ENCODE data around the gene ROBO2.

Gene ROBO2

DNA sequence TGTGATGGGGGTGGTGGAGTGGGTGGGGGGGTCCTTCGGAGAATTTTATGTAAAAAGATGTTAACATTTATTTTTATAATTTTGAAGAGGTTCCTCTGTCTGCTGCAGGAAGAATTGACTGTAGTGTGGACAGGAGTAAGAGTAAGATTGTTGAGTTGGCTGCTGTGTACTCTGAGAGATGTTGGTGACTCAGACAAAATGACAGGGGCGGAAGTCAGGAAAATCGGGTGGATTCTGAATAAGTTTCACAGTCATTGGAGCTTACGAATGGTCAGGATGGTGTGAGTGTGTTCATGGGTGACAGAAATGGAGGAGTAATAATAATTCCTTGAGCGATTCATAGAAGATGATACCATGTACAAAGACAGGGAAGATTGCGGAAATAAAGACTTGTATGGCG, 420.0 kb downstream of the ROBO2 start:
- Histone ChIP-seq H3K4me1 (ENCODE audit: low read depth, poor library complexity, severe bottlenecking) (no peaks in the 10 kb centered on the region), H2AFZ (ENCODE audit: low read depth) (no peak overlapping the region), H3K27ac (no peak overlapping the region), H3K4me2 (no peak overlapping the region), H3K27me3 (ENCODE audit: insufficient read depth, low read depth) (no peaks in the 10 kb centered on the region), H3K9ac (no peak overlapping the region), H3K79me2 (ENCODE audit: insufficient read depth, low read depth) (no peaks in the 10 kb centered on the region), H4K20me1 (ENCODE audit: insufficient read depth) (no peaks in the 10 kb centered on the region), H3K36me3 (ENCODE audit: insufficient read depth) (no peaks in the 10 kb centered on the region), H3K4me3 (IDR thresholded peaks at IDR 0.05; ENCODE audit: insufficient read depth, low read depth, low read length) (no peak overlapping the region)
- TF ChIP-seq, protein P1, sequence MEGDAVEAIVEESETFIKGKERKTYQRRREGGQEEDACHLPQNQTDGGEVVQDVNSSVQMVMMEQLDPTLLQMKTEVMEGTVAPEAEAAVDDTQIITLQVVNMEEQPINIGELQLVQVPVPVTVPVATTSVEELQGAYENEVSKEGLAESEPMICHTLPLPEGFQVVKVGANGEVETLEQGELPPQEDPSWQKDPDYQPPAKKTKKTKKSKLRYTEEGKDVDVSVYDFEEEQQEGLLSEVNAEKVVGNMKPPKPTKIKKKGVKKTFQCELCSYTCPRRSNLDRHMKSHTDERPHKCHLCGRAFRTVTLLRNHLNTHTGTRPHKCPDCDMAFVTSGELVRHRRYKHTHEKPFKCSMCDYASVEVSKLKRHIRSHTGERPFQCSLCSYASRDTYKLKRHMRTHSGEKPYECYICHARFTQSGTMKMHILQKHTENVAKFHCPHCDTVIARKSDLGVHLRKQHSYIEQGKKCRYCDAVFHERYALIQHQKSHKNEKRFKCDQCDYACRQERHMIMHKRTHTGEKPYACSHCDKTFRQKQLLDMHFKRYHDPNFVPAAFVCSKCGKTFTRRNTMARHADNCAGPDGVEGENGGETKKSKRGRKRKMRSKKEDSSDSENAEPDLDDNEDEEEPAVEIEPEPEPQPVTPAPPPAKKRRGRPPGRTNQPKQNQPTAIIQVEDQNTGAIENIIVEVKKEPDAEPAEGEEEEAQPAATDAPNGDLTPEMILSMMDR (conservative IDR thresholded peaks at IDR 0.05; ENCODE audit: low read depth, low read length) = no peak

DNA sequence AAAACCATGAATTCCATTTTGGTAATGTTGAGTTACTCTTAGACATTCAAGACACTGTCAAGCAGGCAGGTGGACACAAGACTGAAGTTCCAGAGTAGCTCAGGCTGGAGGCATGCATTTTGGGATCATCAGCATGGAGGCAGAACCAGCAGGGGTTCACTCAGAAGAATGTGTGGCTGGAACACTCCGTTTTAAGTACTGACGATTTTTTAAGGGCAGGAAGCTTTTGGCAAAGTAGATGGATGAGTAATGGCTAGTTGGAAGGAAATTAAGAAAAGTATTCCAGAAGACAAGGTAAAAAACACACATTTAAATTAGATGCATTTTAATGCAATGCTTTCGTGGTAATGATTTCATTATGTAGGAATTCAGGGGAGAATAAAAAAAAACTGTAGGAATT, 420.4 kb downstream of the ROBO2 start:
- Histone ChIP-seq H2AFZ (ENCODE audit: low read depth) (no peak overlapping the region), H3K36me3 (ENCODE audit: insufficient read depth) (no peaks in the 10 kb centered on the region), H3K9ac (no peak overlapping the region), H3K79me2 (ENCODE audit: insufficient read depth, low read depth) (no peaks in the 10 kb centered on the region), H3K27ac (no peak overlapping the region), H3K4me2 (no peak overlapping the region), H3K27me3 (ENCODE audit: insufficient read depth, low read depth) (no peaks in the 10 kb centered on the region), H4K20me1 (ENCODE audit: insufficient read depth) (no peaks in the 10 kb centered on the region), H3K4me1 (ENCODE audit: low read depth, poor library complexity, severe bottlenecking) (no peaks in the 10 kb centered on the region), H3K4me3 (IDR thresholded peaks at IDR 0.05; ENCODE audit: insufficient read depth, low read depth, low read length) (no peak overlapping the region)
- TF ChIP-seq, protein P1 (conservative IDR thresholded peaks at IDR 0.05; ENCODE audit: low read depth, low read length) = no peak

DNA sequence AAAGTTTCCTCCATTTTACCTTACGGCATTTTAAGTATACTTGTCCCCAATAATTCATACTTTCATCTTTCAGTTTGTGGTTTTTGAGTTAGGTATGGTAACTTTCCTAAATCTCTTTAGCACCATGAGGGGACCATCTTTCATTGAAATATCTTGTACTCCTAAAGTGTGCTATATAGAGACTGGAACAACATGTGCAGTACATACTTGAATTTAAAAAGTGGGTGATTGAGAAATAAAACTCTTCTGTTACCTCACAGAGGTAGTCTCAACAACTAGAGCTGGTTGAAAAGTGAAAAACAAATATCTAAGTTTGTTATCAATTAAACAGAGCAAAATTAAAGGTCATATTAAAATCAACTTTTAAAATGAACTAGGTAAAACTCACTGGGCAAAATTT, 423.1 kb downstream of the ROBO2 start:
- H3K4me1 ChIP-seq (ENCODE audit: low read depth, poor library complexity, severe bottlenecking) = no peaks in the 10 kb centered on the region
- no peak overlapping the region for H3K9ac ChIP-seq
- H4K20me1 ChIP-seq (ENCODE audit: insufficient read depth) = no peaks in the 10 kb centered on the region
- H2AFZ ChIP-seq (ENCODE audit: low read depth) = no peak overlapping the region
- H3K4me2 ChIP-seq = no peak overlapping the region
- no peaks in the 10 kb centered on the region for H3K79me2 ChIP-seq (ENCODE audit: insufficient read depth, low read depth)
- H3K27me3 ChIP-seq (ENCODE audit: insufficient read depth, low read depth) = no peaks in the 10 kb centered on the region
- H3K36me3 ChIP-seq (ENCODE audit: insufficient read depth) = no peaks in the 10 kb centered on the region
- TF ChIP-seq, protein P1 (conservative IDR thresholded peaks at IDR 0.05; ENCODE audit: low read depth, low read length) = no peak
- no peak overlapping the region for H3K4me3 ChIP-seq (IDR thresholded peaks at IDR 0.05; ENCODE audit: insufficient read depth, low read depth, low read length)
- H3K27ac ChIP-seq = no peak overlapping the region

DNA sequence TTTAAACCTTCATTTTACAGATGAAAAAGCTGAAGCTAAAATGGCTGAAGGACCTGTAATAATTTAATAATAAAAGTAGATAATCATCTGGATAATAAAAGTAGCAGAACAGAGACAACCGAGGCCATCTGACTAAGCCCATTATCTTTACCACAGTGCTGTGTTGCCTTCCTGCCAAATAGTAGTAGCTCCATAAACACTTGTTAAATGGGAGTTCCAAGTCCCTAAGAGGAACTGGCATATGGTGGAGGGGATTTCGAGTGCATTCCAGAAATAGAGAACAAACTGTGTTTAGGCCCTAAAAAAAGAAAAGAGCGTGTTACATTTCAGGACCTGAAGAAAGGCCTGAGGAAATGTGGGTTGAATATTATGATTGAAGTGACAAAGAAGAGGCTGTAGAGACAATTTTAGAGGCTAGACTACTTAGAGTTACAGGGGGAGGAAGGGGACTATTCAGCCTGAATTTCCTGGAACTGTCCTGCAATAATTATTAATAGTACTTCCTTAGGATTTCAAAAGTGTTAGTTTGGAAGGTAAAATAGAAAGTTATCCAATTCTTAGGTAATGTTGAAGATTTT, 424.3 kb downstream of the ROBO2 start:
- no peak overlapping the region for H3K4me2 ChIP-seq
- H4K20me1 ChIP-seq (ENCODE audit: insufficient read depth) = no peaks in the 10 kb centered on the region
- no peak overlapping the region for H2AFZ ChIP-seq (ENCODE audit: low read depth)
- no peak overlapping the region for H3K9ac ChIP-seq
- TF ChIP-seq, protein P1 (conservative IDR thresholded peaks at IDR 0.05; ENCODE audit: low read depth, low read length) = no peak
- no peaks in the 10 kb centered on the region for H3K36me3 ChIP-seq (ENCODE audit: insufficient read depth)
- H3K4me1 ChIP-seq (ENCODE audit: low read depth, poor library complexity, severe bottlenecking) = no peaks in the 10 kb centered on the region
- no peaks in the 10 kb centered on the region for H3K27me3 ChIP-seq (ENCODE audit: insufficient read depth, low read depth)
- no peaks in the 10 kb centered on the region for H3K79me2 ChIP-seq (ENCODE audit: insufficient read depth, low read depth)
- H3K4me3 ChIP-seq (IDR thresholded peaks at IDR 0.05; ENCODE audit: insufficient read depth, low read depth, low read length) = no peak overlapping the region
- no peak overlapping the region for H3K27ac ChIP-seq
